Endothelial cell (in vitro differentiated cells): ENCODE results near the gene PLCB1. TPM values are rescaled to one million over a fixed set of nuclear protein-coding genes. Genes with fewer than 3 reads are reported as not detected.

ENCODE experiments used
- DNase-seq: peaks from one replicate; pipeline ENCODE4 v3.0.0; 2021; ENCODE audit warnings: low spot score
- H3K27ac Mint-ChIP-seq: one replicate; pipeline ENCODE4 v1.8.0; 2021; ENCODE audit warnings: mixed read lengths, inconsistent platforms; ENCODE audit not compliant: unreplicated experiment
- H3K27me3 Mint-ChIP-seq: one replicate; pipeline ENCODE4 v1.8.0; 2021; ENCODE audit warnings: mild to moderate bottlenecking, moderate library complexity, mixed read lengths, inconsistent platforms; ENCODE audit not compliant: unreplicated experiment
- H3K36me3 Mint-ChIP-seq: one replicate; pipeline ENCODE4 v1.8.0; 2021; ENCODE audit warnings: mild to moderate bottlenecking, low read depth, mixed read lengths, inconsistent platforms; ENCODE audit not compliant: unreplicated experiment
- H3K4me1 Mint-ChIP-seq: one replicate; pipeline ENCODE4 v1.8.0; 2021; ENCODE audit warnings: mild to moderate bottlenecking, mixed read lengths, inconsistent platforms; ENCODE audit not compliant: unreplicated experiment
- H3K4me3 Mint-ChIP-seq: one replicate; pipeline ENCODE4 v1.8.0; 2021; ENCODE audit warnings: mild to moderate bottlenecking, mixed read lengths, inconsistent platforms; ENCODE audit not compliant: unreplicated experiment
- H3K9me3 Mint-ChIP-seq: one replicate; pipeline ENCODE4 v1.8.0; 2021; ENCODE audit warnings: mixed read lengths, inconsistent platforms; ENCODE audit not compliant: unreplicated experiment
- CTCF ChIP-seq: fragments of 200-600 bp; sonication (generic); IDR thresholded peaks from one replicate; pipeline ENCODE4 v1.5.0; 2021; ENCODE audit warnings: antibody characterized with exemption; ENCODE audit not compliant: unreplicated experiment
- total RNA-seq: library from RNA; stranded (reverse); fragmentation: NEBNext Ultra II Directional; extraction: Animal tissue kit (Norgen Biotek cat#: 25700); gene quantifications from one replicate; pipeline ENCODE4 v1.2.1, GENCODE V29; 2021; ENCODE audit not compliant: unreplicated experiment

The PLCB1 gene
- total RNA-seq, 1 donor from 2014 or later = 8.1 TPM

- DNase-seq = no peak
- Mint-ChIP-seq H3K36me3 (no peaks in the 10 kb centered on the region), H3K4me1 (no peaks in the 10 kb centered on the region), H3K27ac (no peak overlapping the region), H3K9me3 (no peaks in the 10 kb centered on the region), H3K4me3 (no peak overlapping the region), H3K27me3 (no peaks in the 10 kb centered on the region)
- TF ChIP-seq CTCF = no peak
Observed at GRCh38 chr20:8874437-8874836, 742.4 kb downstream of the PLCB1 start.

GRCh38 chr20:8875586-8875985 lies 743.5 kb downstream of the PLCB1 start:
- Mint-ChIP-seq H3K27ac (no peak overlapping the region), H3K4me3 (no peak overlapping the region), H3K4me1 (no peaks in the 10 kb centered on the region), H3K27me3 (no peaks in the 10 kb centered on the region), H3K9me3 (no peaks in the 10 kb centered on the region), H3K36me3 (no peaks in the 10 kb centered on the region)
- no peak for TF ChIP-seq CTCF
- no peak for DNase-seq

DNA sequence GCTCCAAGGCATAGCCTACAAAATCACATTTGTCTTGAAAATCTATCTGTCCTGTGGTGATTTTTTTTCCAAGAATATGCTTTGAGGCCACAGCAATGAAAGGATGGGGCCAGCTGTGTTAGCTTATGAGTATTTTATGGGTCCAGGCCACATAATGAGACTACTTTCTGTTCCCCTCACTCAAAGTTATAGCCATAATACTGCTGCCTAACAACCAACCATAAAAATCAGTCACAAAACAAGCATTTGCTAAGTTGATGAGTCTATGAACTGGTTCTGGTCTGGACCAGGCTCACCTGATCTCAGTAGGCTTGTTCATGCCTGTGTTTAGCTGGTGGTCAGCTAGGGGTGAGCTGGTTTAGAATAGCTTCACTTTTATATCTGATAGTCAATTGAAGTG lies 744.3 kb downstream of the PLCB1 start:
- no peak for DNase-seq
- Mint-ChIP-seq H3K4me1 (no peaks in the 10 kb centered on the region), H3K4me3 (no peak overlapping the region), H3K36me3 (no peaks in the 10 kb centered on the region), H3K27me3 (no peaks in the 10 kb centered on the region), H3K27ac (no peak overlapping the region), H3K9me3 (no peaks in the 10 kb centered on the region)
- no peak for TF ChIP-seq CTCF

- Mint-ChIP-seq H3K27me3 (no peaks in the 10 kb centered on the region), H3K9me3 (no peaks in the 10 kb centered on the region), H3K4me1 (no peaks in the 10 kb centered on the region), H3K4me3 (no peak overlapping the region), H3K27ac (no peak overlapping the region), H3K36me3 (no peaks in the 10 kb centered on the region)
- no peak for DNase-seq
- no peak for TF ChIP-seq CTCF
Observed at GRCh38 chr20:8877294-8877693, 745.2 kb downstream of the PLCB1 start.

GRCh38 chr20:8879669-8880068 lies 747.6 kb downstream of the PLCB1 start:
- DNase-seq = no peak
- Mint-ChIP-seq H3K9me3 (no peaks in the 10 kb centered on the region), H3K27me3 (no peaks in the 10 kb centered on the region), H3K4me1 (no peaks in the 10 kb centered on the region), H3K4me3 (no peak overlapping the region), H3K27ac (no peak overlapping the region), H3K36me3 (no peaks in the 10 kb centered on the region)
- TF ChIP-seq CTCF = no peak
